Retina (tissue), 1 donor: ENCODE results near the gene GCGR.

Experiments
- DNase-seq: peaks from one replicate; pipeline ENCODE4 v3.0.0-alpha.2; 2016

Gene GCGR

GRCh38 chr17:81852237-81852636, 48.3 kb downstream of the GCGR start:
- DNase-seq, result no peak

GRCh38 chr17:81854974-81855774, 51.2 kb downstream of the GCGR start:
- no peak for DNase-seq

GRCh38 chr17:81858170-81858966, 54.4 kb downstream of the GCGR start:
- DNase-seq, result no peak

- no peak for DNase-seq
Measured at GRCh38 chr17:81858967-81859905, 55.3 kb downstream of the GCGR start.

- no peak for DNase-seq
Measured at GRCh38 chr17:81859906-81860755, 56.2 kb downstream of the GCGR start, which contains the start of gene P4HB. TSS of gene P4HB (minus strand) at chr17:81860535. CDS start at chr17:81860471, 64 bp downstream.

DNA sequence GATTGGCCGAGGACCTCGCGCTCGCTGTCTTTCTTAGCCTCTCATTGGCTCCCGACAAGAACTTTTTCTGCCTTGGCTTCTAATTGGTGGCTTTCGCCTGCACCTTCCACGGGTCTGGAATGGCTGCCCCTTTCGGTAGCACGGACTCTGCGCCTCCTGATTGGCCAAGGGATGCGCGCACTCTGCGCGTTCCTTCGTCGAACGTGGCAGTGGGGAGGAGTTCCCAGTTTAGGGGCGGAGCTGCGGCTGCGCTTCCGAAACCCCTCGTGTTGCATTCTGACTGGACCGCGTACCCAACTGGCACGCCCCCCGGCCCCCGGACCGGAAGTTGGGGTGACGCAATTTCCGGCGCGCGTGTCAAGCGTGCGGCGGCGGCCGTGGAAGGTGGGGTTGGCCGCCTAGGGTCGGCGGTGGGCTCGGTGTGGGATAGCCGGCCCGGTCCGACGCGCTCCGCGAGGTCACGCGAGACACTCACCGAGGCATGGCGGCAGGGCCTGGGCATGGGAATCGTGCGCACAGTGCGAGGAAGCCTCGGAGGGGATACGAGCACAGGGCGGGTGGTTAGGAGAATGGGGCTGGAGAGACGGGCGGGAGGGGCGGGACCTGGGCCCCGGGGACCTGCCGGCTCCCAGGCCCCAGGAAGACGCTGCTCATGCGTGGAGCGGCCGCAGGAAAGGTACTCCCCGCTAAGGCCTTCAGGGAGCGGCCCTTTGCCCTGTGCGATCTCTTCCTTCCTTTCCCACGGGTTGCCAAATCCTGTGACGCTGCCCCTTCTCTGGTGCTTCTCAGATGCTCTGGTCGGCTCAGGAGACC, 57.0 kb downstream of the GCGR start:
- DNase-seq, result peak; percentile 99

DNA sequence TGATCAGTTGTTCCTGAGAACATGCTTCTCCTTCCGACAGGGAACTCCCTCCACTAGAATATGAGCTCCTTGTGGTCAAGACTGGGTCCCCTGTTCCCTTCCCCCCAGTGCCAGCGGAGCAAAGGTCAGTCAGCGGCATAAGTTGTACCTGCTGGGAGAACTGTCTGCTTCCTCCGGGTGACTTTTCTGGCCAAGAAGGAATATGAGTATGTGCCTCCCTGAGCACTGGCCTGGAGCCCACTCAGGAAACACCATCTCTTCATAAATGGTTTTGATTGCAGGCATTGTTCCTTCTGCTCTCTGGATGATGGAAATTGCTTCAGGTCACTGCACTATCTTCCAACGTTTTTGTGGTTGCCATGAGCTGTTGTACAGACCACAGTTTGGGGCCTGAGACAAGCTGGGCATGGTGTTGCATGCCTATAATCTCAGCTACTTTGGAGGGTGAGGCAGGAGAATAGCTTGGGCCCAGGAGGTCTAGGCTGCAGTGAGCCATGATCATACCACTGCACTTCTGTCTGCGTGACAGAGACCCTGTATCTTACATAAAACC, 59.2 kb downstream of the GCGR start:
- DNase-seq, result no peak
